HG02970 (cell line): ENCODE measurements around the gene ZBTB11.
"Not testable (repeated sequence)": the region's sequence is repeated elsewhere in the genome, so short reads cannot be mapped to it uniquely, and the experiment has no call there.

Experiments
- ATAC-seq: cut with Tn5 transposase; IDR thresholded peaks from one replicate; pipeline ENCODE4 v1.9.1; 2021; ENCODE audit warnings: mild to moderate bottlenecking, moderate library complexity, moderate number of reproducible peaks; ENCODE audit not compliant: unreplicated experiment, low FRiP score

The ZBTB11 gene

DNA sequence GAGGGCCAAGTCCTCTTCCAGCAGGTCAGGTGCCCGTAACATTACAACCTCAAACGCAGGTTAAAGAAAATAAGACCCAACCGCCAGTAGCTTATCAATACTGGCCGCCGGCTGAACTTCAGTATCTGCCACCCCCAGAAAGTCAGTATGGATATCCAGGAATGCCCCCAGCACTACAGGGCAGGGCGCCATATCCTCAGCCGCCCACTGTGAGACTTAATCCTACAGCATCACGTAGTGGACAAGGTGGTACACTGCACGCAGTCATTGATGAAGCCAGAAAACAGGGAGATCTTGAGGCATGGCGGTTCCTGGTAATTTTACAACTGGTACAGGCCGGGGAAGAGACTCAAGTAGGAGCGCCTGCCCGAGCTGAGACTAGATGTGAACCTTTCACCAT is 16.6 kb upstream of the ZBTB11 start:
- not testable (repeated sequence) for ATAC-seq

DNA sequence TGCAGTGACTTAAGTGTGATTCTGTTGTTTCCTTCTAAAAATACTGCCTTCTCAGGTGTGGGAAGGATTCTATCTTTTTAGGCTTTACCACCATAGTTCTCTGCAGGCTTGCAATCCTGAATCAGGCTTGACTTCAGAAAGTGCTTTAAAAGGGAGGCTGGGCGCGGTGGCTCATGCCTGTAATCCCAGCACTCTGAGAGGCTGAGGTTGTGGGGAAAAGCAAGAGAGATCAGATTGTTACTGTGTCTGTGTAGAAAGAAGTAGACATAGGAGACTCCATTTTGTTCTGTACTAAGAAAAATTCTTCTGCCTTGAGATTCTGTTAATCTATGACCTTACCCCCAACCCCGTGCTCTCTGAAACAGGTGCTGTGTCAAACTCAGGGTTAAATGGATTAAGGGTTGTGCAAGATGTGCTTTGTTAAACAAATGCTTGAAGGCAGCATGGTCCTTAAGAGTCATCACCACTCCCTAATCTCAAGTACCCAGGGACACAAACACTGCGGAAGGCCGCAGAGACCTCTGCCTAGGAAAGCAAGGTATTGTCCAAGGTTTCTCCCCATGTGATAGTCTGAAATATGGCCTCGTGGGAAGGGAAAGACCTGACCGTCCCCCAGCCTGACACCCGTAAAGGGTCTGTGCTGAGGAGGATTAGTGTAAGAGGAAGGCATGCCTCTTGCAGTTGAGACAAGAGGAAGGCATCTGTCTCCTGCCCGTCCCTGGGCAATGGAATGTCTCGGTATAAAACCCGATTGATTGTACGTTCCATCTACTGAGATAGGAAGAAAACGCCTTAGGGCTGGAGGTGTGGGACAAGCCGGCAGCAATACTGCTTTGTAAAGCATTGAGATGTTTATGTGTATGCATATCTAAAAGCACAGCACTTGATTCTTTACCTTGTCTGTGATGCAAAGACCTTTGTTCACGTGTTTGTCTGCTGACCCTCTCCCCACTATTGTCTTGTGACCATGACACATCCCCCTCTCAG is 15.0 kb upstream of the ZBTB11 start:
- ATAC-seq = not testable (repeated sequence)

DNA sequence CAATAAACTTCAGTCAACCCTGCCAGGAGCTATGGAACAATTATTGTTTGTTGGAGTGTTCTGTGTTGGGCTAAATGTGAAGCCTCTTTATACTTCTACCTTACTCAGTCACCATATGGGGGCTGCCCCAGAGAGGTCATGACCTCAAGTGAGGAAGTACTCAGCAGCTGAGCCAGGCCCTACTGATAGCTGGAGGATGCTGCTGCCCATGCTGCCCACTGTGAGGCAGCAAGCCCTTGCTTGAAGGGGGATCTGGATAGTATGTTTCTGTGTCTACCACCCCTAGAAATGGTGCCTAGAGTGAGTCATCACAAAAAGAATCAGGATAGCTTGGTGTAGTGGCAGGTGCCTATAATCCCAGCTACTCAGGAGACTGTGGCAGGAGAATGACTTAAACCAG is 14.0 kb upstream of the ZBTB11 start:
- ATAC-seq = peak; percentile 47

DNA sequence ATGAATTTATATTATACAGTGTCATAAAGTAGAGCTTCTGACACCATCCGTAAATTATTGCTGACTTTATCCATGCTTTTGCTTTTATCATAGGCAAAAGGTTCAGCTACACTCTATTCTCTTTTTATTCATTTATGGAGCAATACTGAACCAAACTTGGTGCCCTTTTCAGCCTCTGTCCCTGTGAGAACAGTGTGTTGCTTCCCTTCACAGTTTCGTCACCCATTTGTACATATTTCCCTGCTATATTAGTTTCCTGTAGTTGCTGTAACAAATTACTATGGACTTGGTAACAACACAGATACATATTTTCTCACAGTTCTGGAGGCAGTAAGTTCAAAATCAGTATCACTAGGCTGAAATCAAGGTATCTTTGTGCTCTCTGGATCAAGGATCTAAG is 12.4 kb upstream of the ZBTB11 start:
- no peak for ATAC-seq

DNA sequence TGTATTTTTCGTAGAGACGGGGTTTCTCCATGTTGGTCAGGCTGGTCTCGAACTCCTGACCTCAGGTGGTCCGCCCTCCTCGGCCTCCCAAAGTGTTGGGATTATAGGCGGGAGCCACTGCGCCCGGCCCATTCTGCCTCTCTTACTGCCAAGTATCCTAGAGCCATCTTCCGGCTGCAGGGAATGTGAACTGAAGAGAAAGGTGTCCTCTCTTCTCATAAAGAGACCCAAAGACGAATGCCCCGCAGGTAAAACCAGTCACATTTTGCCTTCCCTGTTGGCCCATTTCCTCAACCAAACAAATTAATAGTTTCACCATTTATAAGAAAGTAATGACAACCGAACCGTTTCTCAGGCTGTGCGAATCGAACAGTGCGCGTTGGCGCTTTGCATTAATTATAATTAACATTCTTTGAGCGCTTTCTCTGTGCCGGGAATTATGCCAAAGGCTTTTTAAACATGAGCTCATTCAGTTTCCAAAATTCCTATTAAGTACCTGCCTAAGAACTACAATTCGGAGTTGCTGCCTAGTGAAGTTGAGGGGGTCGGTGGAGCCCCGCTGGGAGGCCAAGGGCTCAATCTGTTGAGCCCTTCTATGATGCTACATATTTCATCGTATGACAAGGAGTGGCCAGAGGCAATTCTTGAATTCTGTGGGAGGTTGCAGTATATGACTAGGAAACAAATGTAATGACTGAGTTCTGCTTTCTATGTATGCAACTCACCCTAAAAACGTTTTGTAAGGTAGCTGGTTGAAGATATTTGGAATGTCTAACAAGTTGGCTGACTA is 10.4 kb upstream of the ZBTB11 start:
- no peak for ATAC-seq

DNA sequence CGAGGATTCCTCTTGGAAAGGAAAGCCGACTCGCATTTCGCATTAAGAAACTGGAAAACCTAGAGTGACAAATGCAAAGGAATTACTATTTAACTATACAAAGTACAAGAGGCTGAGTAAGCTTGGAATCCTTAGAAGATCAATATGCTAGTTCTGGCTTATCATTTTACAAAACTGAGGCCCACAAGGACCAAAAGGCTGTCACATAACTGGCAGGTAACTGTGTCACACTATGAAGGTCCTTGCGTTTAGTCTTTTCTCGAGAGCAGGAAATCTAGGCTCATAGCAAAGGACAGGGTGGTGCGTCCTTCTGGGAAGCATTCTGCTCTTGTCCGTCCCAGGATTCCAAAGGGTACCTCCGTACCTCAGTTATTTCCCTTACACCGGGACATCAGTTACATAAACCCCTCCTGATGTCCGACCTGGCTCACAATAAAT is 9.0 kb upstream of the ZBTB11 start:
- ATAC-seq = peak; percentile 19

DNA sequence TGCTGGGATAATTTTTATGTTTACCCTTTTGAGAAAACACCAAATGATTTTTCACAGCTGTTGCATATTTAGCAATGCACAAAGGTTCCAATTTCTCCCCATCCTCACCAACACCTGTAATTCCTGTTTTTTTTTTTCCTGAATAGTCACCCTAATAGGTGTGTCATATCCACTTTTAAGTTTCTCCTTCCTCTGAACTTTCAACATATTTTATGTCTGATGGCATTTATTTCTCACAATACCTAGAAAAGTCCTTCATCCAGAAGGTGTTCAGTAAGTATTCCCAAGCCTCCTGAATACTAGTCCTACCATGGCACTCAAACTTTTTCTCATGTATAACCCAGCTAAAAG is 8.1 kb upstream of the ZBTB11 start:
- no peak for ATAC-seq

DNA sequence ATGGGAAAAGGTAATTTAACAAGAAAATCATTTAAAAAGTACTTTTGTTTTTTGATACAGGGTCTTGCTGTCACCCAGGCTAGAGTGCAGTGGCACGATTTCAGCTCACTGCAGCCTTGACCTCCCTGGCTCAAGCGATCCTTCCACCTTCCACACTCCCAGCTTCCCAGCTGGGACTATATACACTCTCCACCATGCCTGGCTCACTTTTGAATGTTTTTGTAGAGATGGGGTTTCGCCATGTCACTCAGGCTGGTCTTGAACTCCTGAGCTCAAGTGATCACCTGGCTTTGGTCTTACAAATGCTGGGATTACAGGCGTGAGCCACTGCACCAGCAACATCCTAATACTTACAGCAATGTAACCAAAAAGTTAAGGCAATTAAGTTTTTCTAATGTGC is 3.5 kb upstream of the ZBTB11 start:
- no peak for ATAC-seq

DNA sequence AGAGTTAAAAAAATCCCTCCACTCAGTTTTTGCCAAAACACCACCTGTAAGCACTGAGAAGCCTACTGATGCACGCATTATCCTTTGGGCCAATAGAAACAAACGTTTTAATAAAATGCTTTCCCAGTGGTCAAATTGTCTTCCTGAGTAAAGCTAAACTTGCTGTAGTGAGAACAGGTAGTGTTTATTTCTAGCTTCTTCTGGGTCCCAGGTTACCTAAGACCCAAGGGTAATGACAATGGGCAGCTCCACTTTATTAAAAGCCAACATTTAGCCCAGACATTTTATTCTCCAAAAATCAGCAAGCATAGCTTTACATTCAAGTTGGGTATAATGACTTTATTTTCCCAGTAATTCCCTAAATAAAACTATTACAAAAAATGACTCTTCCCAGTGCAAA is 1.9 kb upstream of the ZBTB11 start:
- not testable (repeated sequence) for ATAC-seq

DNA sequence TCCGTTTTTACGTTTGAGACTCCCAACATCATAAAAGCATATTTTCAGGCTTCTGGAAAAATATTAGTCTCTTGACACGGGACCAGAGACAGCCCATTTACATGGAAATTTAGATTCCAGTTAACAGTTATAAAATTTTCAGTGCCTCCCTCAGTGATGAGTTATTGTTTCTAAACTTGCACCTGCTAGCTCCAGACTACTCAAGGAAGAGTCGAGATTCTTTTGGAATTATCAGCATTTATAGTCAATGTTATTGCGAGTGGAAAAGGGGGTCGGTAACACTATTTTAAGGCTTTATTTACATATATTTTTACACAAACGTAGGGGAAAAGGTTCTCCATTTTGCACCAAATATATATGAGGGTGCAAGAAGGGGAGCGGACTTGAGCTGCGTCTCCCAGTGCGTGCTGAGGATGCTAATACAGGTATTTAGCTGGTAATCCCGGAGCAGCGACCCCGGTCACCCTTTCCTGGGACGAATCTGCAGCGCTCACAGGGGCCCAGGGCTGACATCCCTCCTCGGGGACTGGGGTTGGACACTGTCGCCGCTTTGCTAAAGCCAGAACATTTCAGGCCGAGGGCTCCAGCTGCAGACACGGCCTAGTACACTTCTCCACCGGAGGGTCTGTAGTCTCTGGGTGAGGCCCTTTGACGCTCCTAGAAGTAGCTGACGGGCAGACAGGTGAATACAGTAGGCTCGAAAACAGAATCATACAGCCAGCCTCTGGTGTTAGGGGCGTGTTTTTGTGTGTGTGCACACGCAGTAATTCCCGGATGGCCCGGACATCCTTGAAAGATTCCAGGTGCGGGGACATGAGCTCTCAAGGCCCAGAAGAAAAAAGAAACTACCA is 729 bp upstream of the ZBTB11 start:
- no peak for ATAC-seq

DNA sequence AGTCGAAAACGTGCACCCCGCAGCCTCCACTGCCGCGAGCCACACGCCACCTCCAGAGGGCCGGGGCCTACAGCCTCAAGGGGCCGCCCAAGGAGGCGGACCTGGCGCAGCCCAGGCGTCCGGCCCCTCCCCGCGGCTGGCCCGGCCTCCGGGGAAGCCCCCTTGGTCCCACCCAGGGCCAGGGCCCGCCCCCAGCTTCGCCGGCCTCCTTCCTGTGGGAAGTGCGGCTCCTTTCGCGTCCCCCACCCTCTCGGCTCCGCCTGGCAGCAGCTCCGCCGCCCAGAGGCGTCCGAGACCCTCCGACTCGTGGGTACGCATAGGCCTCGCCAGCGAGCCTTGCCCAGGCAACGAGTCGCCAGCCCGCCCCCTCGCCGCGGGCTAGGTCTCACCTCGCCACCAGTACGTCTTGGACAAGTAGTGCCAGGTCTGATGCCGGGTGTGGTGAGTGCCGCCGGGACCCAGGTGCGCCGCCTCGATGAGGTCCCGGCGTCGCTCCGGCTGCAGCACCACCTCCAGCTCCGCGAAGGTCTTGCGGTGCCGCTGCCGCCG is 642 bp downstream of the ZBTB11 start:
- ATAC-seq = peak; percentile 93

DNA sequence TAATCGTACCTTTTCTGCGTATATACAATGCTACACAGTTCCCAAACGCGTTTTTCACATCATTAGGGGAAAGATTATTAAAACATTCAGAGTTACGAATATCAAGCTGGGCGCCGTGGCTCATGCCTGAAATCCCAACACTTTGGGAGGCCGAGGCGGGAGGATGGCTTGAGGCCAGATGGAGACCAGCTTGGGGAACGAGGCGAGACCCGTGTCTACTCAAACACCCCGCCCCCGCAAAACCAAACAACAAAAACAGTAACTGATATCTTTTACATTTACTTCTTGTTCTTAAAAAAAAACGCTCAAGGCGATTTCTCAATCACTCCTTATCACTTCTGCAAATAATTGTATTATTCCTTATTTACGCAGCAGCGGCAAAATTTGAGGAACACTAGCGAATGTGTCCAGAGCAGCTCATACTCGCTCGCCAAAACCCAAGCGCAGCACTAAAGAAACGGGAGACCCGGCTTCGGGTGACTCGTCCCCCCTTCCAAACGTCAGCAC is 1.2 kb downstream of the ZBTB11 start:
- ATAC-seq = no peak

DNA sequence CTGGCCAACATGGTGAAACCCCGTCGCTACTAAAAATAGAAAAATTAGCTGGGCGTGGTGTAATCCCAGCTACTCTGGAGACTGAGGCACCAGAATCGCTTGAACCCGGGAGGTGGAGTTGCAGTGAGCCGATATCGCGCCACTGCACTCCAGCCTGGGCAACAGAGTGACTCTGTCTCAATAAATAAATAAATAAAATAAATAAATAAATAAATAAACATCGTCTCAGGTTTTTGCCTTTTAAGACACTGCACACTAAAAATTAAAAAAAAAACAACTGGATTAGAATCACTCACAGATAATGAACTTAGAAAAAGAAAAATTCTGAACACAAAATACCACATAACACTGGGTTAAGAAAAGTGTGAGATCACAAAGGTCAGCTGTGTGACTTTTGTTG is 2.4 kb downstream of the ZBTB11 start:
- ATAC-seq = no peak

DNA sequence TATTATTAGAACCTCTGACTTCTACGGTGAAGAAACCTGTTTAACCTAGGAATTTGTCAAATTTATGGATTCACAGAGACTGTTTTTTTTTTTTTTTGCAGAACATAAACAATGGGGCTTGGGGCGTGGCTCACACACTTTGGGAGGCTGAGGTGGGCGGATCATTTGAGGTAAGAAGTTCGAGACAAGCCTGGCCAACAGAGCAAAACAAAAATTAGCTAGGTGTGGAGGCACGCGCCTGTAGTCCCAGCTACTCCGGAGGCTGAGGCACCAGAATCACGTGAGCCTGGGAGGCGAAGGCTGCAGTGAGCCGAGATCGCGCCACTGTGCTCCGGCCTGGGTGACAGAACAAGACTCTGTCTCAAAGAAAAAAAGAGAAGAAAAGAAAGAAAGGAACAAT is 3.0 kb downstream of the ZBTB11 start:
- ATAC-seq = no peak

DNA sequence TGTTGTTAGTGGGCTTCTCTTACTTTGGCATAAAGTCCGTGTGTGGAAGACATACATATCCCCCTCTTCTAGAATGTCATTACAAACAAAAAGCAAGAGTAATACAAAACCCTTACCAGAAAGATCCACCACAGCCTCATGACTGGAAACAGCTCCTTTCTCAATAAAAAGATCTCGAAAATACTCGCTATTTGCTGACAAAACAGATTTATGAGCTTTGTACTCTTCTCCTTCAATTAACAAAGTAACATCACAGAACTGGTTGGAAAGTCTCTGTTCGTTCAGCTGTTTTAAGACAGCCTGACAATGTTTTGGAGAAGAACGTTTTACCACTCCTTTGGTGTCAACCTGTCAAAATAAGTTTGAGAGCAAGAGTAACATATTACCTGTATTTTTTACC is 5.9 kb downstream of the ZBTB11 start:
- ATAC-seq = no peak

DNA sequence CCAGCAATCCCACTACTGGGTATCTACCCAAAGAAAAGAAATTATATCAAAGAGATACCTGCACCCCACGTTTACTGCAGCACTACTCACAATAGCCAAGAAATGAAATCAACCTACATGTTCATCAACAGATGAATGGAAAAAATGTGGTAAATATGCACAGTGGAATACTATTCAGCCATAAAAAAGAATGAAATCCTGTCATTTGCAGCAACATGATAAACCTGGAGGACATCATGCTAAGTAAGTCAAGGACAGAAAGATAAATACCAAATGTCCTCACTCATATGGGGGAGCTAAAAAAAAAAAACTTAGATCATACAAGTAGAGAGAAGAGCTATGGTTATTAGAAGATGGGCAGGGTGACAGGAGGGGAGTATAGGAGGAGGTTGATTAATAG is 9.1 kb downstream of the ZBTB11 start:
- no peak for ATAC-seq

DNA sequence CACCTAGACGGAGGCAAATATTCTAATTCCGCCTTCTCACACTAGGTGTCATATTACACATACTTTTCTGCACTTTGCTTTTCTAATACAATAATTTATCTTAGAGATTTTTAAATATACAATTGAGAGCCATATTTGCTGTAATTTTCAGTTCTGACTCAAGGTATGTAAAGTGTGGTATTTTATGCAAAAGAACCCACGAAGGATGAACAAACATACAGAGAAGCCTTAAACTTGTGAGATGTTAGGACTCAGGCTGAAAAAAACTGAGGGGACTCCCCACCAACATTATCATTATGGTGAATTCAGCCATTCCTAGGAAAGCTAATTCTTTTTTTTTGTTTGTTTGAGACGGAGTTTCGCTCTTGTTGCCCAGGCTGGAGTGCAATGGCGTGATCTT is 9.6 kb downstream of the ZBTB11 start:
- ATAC-seq = no peak

DNA sequence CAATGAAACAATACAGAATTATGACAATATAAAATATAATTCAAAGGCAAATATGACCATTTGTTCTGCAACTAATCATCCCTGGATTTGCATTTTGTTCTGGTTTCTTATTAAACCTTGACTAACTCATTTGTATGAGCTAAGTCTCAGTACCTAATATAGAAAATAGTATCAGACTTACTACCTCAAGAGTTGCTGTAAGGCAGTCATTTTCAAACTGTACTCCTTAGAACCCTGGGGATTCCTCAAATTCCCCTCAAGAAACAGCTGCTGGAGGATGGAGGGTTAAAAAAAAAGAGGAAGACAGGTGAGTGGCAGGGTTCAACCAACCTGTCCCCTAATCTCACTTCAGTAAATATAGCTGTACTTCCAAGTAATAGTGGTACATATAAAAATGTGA is 11.1 kb downstream of the ZBTB11 start:
- no peak for ATAC-seq

DNA sequence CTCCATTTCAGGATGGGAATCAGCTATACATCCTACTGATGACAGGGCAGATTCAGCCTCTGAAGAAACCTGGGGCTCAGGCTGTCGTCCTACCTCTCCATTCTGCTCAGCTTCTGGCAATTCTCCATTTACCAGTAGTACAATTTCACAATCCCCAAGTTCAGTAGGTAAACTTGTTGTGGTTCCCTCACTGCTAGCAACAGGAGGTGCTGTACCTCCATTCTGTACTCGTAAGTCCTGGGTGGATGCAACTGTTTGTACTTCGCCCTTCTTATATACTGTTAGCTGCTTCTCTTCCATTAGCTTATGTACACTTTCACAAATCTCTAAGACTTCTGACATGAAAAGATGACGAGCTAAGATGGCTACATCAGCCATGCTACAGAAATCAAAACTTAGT is 11.6 kb downstream of the ZBTB11 start:
- no peak for ATAC-seq

DNA sequence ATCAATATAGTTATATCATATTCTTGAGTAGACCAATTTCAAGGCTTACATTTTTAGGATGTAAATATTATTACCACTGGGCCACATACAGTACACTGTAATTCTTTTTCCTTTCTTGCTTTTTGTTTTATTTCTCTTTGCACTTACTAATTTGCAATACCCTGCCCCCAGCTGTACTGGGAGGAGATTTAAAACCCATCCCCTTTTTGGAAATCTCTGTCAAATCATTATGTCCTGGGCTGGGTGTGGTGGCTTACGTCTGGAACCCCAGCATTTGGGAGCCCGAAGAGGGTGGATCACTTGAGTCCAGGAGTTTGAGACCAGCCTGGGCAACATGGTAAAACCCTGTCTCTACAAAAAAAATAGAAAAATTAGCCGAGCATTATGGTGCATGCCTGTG is 16.2 kb downstream of the ZBTB11 start:
- no peak for ATAC-seq
